ENCODE results near the gene MAML1.
"Not testable (repeated sequence)": the region's sequence is repeated elsewhere in the genome, so short reads cannot be mapped to it uniquely, and the experiment has no call there.

The MAML1 gene

DNA sequence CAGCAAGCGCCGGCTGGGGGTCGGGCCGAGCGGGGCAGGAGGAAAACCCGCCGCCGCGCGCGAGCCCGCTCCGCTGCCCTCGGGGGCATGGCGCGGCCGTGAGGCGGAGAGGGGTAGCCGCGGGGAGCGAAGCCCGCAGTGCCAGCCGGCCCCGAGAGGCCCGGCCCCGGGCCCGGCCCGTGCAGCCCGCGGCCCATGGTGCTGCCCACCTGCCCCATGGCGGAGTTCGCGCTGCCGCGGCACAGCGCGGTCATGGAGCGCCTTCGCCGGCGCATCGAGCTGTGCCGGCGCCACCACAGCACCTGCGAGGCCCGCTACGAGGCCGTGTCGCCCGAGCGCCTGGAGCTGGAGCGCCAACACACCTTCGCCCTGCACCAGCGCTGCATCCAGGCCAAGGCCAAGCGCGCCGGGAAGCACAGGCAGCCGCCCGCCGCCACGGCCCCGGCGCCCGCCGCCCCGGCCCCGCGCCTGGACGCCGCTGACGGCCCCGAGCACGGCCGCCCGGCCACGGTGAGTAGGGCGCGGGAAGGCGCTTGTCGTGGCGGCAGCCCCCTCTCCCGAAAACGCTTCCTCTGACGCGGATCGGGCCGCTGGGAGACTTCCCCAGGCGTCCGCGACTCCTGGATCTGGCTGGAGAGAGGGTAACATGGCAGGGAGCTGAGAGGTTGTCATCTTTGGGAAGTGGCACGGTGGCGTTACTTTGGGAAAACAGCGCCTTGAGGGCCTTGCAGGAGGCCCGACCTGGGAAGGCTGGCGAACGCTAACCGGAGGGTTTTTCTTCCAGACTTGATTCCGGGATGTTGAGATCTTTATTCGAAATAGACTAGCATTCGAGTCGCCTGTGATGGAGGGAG, 523 bp downstream of the MAML1 start:
- no peak for DNase-seq

DNA sequence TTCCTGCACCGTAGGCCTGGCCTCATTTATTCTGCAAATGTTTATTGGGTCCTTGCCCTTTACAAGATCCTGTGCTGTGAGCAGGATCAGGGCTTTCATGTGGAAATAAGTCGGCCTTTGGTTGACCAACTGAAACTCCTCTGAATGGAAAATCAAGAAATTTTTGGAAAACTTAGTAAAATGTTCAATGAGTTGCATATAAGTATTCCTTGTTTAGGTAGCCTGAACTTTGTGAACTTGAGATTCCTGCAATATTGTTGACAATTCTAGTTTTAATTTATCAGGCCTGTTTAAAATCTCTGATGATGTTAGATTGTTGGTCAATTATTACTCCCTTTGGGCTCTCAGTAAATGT, 1.1 kb downstream of the MAML1 start:
- no peak for DNase-seq

DNA sequence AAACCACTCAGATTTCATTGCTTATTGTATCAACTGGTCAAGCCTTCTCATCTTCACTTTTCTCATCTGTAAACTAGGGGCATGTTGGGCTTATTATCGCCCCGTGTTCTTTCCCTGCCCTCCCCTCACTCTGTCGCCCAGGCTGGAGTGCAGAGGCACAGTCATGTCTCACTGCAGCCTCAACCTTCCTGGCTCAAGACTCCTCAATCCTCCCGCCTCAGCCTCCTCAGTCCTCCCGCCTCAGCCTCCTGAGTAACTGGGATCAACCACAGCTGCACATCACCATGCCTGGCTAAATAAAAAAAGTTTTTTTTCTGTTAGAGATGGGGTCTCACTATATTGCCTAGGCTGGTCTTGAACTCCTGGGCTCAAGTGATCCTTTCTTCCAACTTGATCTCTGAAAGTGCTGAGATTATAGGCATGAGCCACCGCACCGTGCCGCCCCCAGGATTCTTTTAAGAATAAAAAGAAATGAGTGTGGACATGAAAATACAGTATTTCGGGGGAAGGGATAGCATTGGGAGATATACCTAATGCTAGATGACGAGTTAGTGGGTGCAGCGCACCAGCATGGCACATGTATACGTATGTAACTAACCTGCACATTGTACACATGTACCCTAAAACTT, 2.0 kb downstream of the MAML1 start:
- DNase-seq, result no peak

DNA sequence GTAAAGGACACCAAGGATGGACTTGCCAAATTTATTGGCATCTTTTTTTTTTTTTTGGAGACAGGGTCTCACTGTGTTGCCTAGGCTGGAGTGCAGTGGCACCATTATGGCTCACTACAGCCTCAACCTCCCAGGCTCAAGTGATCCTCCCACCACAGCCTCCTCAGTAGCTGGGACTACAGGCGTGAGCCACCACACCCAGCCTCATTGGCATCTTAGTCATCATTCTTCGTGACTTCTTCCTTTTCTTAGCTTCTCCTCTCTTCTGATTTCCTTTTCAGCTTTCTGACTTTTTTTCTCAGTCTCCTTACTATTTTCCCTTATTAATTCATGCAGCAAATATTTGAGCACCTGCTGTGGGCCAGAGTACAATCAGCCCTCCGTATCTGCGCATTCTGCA, 6.1 kb downstream of the MAML1 start:
- no peak for DNase-seq

DNA sequence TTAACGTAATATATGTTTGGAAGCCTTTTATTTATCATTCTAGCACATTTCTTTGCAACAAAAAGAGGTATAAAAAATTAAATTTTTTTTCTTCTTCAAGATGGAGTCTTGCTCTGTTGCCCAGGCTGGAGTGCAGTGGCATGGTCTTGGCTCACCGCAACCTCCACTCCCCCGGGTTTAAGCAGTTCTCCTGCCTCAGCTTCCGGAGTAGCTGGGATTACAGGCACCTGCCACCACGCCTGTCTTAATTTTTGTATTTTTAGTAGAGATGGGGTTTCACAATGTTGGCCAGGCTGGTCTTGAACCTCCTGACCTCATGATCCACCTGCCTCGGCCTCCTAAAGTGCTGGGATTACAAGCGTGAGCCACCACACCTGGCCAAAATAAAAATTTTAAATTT, 11.5 kb downstream of the MAML1 start:
- not testable (repeated sequence) for DNase-seq

DNA sequence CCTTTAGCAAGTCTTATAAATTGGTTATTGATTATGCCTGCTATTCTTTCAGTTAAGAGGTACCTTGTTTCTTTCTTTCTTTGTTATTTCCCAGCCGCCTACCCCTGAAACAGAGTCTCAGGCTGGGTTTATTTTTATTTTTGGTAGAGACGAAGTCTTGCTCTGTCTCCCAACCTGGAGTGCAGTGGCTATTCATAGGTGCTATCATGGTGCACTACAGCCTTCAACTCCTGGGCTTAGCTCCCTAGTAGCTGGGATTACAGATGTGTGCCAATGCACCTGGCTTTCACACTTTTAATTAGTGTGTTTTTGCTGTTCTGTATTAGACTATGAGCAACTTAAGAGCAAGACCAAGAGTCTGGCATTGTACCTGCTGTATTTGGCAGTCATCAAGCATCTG, 14.2 kb downstream of the MAML1 start:
- DNase-seq, result no peak

DNA sequence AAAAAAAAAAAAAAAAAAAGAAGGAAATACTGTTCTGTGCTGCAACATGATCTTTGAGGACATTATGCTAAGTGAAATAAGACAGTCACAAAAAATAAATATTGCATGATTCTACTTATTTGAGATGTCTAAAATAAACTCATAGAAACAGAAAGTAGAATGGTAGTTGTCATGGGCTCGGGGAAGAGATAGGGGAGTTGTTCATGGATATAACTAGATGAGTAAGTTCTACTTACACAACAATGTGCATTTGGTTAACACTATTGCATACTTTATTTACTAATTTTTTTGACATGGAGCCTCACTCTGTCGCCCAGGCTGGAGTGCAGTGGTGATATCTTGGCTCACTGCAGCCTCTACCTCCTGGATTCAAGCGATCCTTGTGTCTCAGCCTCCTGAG, 15.2 kb downstream of the MAML1 start:
- DNase-seq, result no peak

DNA sequence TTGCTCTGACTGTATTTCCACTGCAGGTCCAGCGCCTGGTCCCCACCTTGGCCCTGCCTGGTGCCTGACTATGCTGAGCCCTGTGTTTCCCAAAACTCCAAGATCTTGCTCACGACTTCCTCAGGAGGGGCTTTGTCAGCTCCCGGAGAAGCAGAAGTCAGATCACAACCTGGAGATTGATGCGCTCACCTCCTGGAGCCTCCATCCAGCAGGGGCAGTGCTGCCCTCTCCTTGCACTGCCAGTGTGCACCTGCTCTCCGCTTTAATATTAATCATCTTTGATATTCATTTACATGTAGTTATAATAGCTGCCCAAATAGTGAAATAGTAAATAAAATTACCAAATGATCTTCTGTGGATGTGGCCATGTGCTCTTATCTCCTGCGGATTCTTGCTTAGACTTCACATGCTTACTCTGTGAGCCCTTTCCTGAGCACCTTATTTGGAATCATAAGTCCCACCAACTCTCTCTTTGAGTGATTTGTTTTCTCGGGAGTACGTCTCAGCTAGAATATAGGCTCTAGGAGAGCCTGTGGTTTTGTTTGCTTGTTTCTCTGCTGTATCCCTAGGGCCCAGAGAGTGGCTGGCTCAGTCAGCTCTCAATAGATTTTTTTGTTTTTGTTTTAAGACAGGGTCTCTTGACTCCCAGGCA, 17.4 kb downstream of the MAML1 start:
- no peak for DNase-seq

DNA sequence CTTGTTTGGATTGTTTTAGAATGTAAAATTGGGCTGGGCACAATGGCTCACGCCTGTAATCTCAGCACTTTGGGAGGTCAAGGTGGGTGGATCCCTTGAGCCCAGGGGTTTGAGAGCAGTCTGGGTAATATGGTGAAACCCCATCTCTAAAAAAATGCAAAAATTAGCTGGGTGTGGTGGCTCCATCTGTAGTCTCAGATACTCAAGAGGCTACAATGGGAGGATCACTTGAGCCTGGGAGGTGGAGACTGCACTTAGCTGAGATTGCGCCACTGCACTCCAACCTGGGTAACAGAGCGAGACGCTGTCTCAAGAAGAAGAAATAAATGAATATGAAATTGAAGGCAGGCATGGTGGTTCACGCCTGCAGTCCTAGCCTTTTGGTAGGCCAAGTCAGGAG, 21.3 kb downstream of the MAML1 start:
- no peak for DNase-seq

DNA sequence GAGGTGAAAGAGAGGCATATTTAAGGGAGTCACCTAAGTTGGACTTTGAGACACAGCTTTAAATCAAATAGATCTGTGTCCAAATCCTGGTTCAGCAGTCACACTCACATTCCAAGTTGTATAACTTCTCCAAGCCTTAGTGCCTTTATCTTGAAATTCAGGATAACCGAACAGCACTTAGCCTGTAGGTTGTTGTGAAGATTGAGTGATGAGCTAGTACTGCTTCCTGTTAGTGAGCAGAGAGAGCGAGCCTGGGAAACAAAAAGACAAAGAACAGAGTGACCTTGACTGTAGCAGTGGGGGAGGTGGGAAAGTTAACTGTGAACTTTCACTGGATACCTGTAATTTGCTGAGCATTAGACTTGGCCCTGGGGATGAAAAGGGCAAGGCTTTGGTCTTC, 22.4 kb downstream of the MAML1 start:
- DNase-seq, result peak; percentile 43

DNA sequence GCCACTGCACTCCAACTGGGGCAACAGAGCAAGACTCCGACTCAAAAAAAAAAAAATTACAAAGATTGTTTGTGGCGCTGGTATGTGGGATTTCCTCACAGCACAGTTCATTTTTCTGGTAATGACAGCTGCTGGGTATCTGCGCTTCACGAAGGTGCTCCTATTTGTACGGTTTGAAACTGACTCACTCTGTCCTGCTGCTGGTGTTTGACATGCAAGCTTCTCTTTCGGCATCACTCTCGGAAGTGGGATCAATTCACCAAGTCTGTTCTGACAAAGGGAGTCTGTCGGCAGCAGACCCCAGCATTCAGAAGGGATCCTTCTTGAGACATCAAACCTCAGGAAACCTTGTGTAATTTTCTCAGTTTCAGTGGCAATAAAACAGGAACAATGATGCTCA, 26.3 kb downstream of the MAML1 start:
- no peak for DNase-seq

DNA sequence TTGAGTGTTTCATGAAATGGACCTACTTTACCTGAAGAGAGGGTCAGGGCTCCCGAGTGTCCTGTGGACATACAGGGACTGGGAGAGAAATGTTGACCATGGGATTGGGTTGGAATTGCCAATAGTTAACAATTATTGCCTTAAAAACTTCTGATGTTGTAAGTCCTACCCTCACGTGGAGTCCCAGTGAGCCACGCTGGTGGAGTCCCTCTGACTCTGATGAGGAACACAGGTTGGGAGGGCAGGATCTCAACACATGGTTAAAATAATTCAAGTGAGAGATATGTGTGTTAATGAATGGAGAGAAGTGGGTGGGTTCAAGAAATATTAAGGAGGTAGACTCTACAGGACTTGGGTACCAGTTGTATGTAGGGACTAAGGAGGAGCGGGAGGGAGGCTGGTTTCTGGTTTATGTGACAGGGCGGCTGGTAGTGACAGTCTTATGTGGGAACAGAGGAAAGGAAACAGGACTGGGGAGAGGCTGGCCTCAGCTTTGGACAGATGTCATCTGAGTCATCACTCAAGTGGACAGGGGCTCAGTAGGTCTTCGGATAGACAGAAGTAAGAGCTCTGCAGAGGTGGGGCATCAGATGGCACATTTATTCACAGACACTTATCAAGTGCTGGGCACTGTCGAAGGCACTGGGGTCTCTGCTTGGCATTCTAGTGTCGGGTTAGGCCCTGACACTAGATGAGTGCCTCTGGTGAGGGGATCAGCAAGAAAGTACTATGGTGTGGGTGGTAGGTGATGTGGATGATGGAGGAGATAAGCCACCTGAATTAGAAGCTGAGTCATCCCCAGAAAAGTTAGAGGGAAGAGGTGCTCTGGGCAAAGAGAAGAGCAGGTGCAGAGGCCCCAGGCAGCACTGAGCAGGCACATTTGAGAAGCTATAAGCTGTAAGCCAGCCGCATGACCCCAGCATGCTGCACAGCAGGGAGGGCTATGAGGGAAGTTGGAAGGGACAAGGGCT, 27.2 kb downstream of the MAML1 start:
- DNase-seq, result no peak

DNA sequence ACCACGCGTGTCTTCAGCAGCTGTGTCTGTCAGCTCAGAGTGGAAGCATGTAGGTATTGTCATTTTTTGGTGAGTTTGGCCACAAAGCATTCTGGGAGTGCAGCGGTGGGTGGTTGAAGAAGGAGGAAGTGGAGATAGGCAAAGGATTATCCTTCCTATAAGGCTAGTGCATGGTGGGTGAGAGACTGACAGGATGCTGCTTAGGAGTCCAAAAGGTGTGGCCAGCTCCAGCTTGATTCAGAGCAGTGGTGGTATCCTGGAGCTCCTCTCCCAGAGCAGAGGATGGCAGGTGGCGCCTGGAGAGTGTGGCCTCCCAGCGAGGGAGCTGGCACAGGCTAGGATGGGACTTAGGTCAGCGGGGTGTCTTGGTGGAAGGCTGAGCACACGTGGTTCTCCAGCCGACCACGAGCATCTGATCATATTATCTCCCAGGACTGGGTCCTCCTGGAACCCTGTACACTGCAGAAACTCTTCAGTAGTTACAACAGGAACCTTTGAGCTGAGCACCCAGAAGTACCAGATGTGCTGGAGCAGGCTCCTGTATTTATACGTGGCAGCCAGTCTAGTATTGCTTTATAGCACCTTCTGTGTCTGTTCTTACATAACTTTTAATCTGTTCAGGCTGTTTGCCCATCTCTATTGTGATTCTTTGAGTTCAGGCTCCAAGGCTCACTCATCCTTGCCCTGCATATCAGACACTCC, 29.6 kb downstream of the MAML1 start:
- peak; percentile 4 for DNase-seq

DNA sequence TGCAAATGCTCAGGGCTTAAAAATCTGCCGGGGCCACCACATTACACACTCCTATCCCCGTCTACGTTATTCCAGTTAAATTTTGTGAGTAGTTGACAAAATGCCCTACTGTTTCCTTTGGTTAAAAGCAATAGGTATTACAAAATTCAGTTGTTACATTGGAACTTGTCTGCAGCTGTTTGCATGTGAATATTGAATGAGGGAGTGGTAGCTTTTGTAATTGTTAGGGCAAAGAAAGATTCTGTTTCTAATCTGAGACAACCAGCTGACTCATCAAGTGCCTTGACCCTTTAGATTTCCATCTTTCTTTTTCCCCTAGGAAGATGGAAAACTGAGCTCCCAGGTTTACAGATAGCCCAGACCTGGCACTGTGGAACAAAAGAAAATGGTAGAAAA, 30.2 kb downstream of the MAML1 start:
- DNase-seq, result no peak

DNA sequence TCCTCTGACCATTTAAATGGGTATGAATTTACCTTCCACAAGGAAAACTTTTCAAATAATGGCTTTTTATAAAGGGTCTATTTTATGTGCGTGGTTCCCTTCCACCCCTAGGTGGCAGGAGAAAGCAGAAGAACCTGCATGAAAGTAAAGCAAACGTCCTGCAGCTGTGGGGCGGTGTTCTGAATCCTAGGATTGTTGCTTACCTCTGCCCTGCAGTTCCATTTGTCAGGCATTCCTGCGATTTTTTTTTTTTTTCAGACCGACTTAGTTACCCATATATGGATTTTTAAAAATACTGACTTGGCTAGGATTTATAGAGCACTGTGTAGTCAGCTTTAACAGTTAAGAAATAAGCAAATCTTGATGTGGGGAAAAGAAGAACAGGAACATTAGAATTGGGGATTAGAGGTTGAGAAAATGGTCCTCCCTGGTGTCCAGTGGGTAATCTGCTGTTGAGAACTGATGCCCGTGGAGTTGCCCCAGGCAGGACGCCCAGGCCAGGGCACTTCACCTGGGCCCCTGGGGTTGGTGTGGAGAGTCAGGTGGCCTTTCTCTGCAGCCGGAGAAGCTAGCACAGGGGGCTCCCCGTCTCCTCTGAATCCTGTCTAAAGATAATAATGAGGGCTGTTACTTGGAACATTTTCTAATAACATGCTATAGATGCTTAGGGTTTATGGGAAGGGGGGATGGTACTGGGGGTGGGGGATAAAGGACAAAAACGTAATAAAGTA, 30.8 kb downstream of the MAML1 start:
- peak; percentile 27 for DNase-seq

DNA sequence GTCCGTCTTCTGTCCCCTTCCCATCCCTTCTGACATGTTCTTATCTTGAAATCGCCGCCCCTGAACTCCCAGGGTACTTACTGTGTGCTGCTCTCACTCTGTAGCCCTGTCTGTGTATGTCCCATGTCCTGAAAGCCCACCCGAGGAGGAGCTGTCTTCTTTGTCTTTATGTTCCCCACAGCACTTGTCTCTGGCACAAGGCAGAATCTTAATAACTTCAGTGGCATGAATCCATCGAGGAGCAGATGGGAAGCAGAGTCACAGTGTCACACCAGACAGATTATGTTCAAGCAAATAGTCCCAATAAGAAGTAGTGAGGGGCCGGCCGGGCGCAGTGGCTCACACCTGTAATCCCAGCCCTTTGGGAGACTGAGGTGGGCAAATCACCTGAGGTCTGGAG, 31.4 kb downstream of the MAML1 start:
- DNase-seq, result no peak

DNA sequence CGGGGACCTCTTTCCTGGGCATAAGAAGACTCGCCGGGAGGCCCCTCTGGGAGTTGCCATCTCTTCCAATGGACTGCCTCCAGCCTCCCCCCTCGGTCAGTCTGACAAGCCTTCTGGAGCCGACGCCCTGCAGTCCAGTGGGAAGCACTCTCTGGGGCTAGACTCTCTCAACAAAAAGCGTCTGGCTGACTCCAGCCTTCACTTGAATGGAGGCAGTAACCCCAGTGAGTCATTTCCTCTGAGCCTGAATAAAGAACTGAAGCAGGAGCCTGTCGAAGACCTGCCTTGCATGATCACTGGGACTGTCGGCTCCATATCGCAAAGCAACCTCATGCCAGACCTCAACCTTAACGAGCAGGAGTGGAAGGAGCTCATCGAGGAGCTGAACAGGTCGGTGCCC, 32.8 kb downstream of the MAML1 start:
- DNase-seq, result no peak

DNA sequence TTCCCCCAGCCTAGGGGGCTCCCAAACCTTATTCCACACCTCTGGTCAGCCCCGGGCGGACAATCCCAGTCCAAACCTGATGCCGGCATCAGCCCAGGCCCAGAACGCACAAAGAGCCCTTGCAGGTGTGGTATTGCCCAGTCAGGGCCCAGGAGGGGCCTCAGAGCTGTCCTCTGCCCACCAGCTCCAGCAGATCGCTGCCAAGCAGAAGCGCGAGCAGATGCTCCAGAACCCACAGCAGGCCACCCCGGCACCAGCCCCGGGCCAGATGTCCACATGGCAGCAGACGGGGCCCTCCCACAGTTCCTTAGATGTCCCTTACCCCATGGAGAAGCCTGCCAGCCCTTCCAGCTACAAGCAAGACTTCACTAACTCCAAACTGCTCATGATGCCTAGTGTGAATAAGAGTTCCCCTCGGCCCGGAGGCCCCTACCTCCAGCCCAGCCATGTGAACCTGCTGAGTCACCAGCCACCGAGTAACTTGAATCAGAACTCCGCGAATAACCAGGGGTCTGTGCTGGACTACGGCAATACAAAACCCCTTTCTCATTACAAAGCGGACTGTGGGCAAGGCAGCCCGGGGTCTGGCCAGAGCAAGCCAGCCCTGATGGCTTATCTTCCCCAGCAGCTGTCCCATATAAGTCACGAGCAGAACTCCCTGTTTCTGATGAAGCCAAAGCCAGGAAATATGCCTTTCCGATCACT, 33.6 kb downstream of the MAML1 start:
- no peak for DNase-seq

DNA sequence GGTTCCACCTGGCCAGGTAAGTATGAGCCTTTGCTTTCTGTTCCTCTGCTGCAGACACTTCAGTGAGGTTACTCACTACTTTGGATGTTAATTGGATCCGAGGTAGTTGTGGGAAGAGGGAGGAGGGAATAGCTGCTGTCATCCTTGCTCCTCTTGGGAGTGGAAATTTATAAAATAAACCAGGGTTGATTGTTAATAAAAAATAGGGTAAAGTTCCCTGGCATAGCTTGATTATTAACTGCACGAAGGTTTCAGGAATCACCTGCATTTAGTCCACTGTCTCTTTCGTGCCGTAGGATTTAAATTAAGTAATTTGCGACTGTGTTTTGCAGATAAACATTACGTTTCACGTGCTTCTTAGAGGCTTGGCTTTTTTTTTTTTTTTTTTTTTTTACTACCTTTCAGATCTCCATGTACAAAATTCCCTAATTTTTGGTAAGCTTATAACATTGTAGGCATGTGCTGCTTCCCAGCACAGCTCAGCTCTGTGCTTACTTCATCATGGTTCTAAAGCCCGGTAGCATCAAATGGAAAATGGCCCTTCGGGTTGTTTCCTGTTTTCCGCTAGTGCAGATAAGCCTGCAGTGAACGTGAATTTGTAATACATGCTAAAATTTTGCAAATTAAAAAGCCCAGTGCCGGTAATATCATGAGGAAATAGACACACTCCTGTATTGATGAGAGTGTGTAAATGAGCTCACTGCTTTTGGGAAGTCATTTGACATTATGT, 34.3 kb downstream of the MAML1 start:
- no peak for DNase-seq

DNA sequence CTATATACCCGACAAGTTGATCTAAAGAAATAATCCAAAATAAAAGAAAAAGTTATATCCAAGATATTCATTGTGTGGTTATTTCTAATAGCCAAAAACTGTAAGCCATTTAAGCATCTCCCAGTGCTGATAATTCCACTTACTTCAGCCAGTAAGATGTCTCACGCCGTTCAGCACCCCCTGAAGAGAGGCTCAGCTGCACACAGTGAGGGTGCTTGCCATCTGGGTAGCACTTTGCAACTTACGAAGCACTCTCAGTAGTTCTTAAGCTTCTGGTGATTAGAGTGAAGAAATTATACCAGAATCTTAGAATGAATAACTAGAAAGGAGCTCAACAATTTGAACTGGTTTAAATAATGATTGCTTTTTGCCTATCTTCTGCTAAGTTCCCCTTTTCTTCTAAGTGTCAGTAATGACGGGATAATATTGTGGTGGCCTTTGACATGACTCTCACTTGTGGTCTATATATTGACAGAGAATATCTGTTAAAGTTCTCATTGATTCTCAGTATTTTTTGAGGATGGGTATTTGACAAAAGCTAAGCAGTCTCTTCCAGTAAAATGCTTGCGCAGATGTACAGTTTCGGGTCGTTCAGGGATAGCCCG, 35.0 kb downstream of the MAML1 start:
- DNase-seq, result no peak

Measured in NCI-H2227 treated with DMSO at 0.1 percent for 48 hours (cell line).